Vagina (tissue), 2 donors: ENCODE results near the gene REL.

ENCODE experiments used
- POLR2AphosphoS5 ChIP-seq, 2 donors: sonication (generic); formaldehyde crosslinking; IDR thresholded peaks; one replicate each; pipeline ENCODE4 v1.9.0; 2017; ENCODE audit warnings: antibody characterized with exemption in 2 of 2, mild to moderate bottlenecking in 2 of 2, low read depth in 1 of 2; ENCODE audit not compliant: insufficient read depth in 1 of 2
- TF ChIP-seq, protein P1 (sequence below), 3 experiments: fragments of 450-650 bp in 2 of 3; fragments of 200-600 bp in 1 of 3; sonication (generic) in 1 of 3; IDR thresholded peaks; one replicate each; pipeline ENCODE4 v1.5.1; 2017 to 2019; ENCODE audit warnings: antibody characterized with exemption in 3 of 3, mild to moderate bottlenecking in 2 of 3, moderate library complexity in 2 of 3

DNA sequence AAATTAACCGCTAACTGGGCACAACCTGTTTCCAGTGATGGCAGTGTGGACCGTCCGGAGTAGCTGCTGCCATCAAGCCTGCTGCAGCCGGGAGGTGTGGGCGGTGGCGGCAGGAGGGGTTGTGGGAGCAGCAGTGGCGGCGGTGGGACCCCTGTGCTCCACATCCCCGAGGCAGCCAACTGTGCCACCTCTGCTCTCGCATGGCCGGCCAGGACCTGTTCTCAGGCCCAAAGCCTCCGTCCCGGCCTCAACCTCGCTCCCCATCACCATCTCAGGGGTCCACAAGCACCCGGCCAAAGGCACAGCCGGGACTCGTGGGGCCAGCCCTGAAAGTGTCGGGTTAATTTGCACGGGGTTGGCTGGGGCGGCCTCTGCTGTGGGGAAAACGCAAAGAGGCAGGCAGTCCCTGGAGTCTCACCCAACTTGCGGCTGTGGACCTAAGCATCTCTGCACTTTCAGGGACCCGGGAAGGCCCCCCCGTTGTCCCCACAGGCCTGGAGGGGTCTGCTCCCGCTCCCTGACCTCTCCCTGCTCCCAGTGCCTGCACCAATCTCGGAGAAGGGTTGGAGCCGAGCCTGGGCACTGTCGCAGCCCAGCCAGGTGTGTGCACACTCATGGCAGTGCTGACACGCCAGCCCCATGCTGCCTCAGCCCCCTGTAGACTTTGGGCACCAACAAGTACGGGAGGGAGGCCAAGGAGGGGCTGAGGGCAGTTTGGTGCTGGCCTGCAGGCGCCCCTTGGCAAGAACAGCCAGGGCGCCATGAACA lies 91.7 kb downstream of the REL start:
- TF ChIP-seq, protein P1, sequence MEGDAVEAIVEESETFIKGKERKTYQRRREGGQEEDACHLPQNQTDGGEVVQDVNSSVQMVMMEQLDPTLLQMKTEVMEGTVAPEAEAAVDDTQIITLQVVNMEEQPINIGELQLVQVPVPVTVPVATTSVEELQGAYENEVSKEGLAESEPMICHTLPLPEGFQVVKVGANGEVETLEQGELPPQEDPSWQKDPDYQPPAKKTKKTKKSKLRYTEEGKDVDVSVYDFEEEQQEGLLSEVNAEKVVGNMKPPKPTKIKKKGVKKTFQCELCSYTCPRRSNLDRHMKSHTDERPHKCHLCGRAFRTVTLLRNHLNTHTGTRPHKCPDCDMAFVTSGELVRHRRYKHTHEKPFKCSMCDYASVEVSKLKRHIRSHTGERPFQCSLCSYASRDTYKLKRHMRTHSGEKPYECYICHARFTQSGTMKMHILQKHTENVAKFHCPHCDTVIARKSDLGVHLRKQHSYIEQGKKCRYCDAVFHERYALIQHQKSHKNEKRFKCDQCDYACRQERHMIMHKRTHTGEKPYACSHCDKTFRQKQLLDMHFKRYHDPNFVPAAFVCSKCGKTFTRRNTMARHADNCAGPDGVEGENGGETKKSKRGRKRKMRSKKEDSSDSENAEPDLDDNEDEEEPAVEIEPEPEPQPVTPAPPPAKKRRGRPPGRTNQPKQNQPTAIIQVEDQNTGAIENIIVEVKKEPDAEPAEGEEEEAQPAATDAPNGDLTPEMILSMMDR (IDR thresholded peaks at IDR 0.05) = no peak
- no peak for TF ChIP-seq POLR2AphosphoS5 (IDR thresholded peaks at IDR 0.05; ENCODE audit: insufficient read depth in 1 of 2, low read depth in 1 of 2)
